ENCODE data around the gene ZMYND8. TPM values are rescaled to one million over a fixed set of nuclear protein-coding genes. Genes with fewer than 3 reads are reported as not detected.
A peak's percentile ranks its signal among the peaks of the same experiment; 100 is the strongest.
"Not testable (repeated sequence)": the region's sequence is repeated elsewhere in the genome, so short reads cannot be mapped to it uniquely, and the experiment has no call there.

Gene ZMYND8
- total RNA-seq, 3 donors from 2014 or later = 62.1 to 64.9 (median 62.1) TPM

DNA sequence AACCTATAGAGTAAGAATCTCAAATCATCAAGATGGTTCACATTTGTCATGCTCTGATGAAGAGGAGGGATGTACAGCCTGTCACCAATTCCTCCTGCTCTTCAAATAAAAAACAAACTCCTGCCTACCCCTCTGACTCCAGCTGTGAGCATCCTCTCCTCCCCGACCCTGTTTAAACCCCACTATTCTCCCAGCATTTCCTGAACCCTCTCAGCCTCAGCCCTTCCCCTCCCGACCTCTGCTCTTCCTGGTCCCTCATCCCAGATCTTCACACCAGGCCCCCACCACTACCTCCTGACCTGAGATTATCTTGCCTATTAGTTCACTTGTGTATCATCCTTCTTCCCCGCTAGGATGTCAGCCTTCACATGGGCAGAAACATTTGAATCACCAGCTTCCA lies 75.8 kb downstream of the ZMYND8 start:
- Histone ChIP-seq H3K4me3 (no peak overlapping the region), H3K9me3 (no peaks in the 10 kb centered on the region), H3K4me1 (ENCODE audit: low read depth) (no peaks in the 10 kb centered on the region), H3K36me3 (ENCODE audit: low read depth) (peaks cover 6% of the 10 kb centered on the region)
- TF ChIP-seq, protein P1, sequence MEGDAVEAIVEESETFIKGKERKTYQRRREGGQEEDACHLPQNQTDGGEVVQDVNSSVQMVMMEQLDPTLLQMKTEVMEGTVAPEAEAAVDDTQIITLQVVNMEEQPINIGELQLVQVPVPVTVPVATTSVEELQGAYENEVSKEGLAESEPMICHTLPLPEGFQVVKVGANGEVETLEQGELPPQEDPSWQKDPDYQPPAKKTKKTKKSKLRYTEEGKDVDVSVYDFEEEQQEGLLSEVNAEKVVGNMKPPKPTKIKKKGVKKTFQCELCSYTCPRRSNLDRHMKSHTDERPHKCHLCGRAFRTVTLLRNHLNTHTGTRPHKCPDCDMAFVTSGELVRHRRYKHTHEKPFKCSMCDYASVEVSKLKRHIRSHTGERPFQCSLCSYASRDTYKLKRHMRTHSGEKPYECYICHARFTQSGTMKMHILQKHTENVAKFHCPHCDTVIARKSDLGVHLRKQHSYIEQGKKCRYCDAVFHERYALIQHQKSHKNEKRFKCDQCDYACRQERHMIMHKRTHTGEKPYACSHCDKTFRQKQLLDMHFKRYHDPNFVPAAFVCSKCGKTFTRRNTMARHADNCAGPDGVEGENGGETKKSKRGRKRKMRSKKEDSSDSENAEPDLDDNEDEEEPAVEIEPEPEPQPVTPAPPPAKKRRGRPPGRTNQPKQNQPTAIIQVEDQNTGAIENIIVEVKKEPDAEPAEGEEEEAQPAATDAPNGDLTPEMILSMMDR (IDR thresholded peaks at IDR 0.05) = no peak
- ATAC-seq = no peak
- DNase-seq = no peak
- intact Hi-C loops (cut with DNase I, micrococcal nuclease) = no loop called here

DNA sequence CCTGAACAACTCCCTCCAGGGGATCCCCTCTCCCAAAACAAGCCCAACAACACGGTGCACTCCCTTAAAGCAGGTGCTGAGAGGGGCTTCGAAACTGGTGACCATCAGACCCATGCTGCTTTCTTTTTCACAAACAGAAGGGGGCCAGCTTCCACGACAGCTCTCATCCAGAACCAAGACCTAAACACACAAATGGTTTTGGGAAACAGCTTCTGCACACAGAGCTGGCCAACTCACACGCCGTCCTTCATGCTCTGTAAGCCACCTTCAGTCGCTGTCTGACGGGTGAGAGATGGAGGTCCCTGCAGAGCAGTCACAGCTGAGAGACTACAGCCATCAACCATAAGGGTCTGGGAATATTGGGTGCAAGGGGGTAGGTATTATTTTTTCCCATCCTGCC lies 76.3 kb downstream of the ZMYND8 start:
- Histone ChIP-seq H3K36me3 (ENCODE audit: low read depth) (peaks cover 6% of the 10 kb centered on the region), H3K4me1 (ENCODE audit: low read depth) (no peaks in the 10 kb centered on the region), H3K9me3 (no peaks in the 10 kb centered on the region), H3K4me3 (no peak overlapping the region)
- DNase-seq = no peak
- TF ChIP-seq, protein P1 (IDR thresholded peaks at IDR 0.05) = no peak
- intact Hi-C loops (cut with DNase I, micrococcal nuclease) = no loop called here
- no peak for ATAC-seq

DNA sequence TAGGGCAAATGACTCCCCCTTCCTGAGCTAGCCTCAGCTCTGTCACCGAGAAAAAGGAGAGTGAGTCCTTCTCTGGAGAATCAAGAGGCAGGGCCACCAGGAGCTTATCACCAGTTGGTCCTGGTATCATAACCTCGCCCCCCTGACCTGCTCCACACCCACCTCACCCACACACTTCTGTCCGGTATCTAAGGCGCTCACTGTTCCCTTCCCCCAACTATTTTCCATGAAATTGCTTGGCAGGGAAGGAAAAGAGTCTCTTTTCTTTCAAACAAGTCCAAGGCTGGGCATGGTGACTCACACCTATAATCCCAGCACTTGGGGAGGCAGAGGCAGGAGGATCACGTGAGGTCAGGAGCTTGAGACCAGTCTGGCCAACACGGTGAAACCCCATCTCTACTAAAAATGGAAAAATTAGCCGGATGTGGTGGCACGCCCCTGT lies 77.6 kb downstream of the ZMYND8 start:
- intact Hi-C loops (cut with DNase I, micrococcal nuclease) = loop anchor here in 1 of 2 donors (10.0 kb wide), 1 partner anchor 106 kb away; no protein-coding TSS in a partner anchor
- peaks cover 6% of the 10 kb centered on the region for H3K36me3 ChIP-seq (ENCODE audit: low read depth)
- DNase-seq = no peak
- no peak overlapping the region for H3K4me3 ChIP-seq
- no peaks in the 10 kb centered on the region for H3K9me3 ChIP-seq
- no peaks in the 10 kb centered on the region for H3K4me1 ChIP-seq (ENCODE audit: low read depth)
- TF ChIP-seq, protein P1 (IDR thresholded peaks at IDR 0.05) = no peak
- no peak for ATAC-seq

DNA sequence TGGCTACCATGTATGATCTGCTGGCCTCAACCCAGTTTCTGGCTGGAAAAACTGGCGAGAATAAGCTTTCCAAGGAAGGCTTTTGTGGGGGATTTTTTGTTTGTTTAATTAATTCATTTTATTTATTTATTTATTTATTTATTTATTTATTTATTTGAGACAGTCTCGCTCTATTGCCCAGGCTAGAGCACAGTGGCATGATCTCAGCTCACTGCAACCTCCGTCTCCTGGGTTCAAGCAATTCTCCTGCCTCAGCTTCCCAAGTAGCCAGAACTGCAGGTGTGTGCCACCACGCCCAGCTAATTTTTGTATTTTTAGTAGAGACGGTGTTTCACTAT lies 79.0 kb downstream of the ZMYND8 start:
- DNase-seq; H3K4me3 ChIP-seq; H3K4me1 ChIP-seq (ENCODE audit: low read depth); H3K36me3 ChIP-seq (ENCODE audit: low read depth); H3K9me3 ChIP-seq; ATAC-seq: not testable (repeated sequence)
- intact Hi-C loops (cut with DNase I, micrococcal nuclease) = loop anchor here in 1 of 2 donors (10.0 kb wide), 1 partner anchor 107 kb away; no protein-coding TSS in a partner anchor

DNA sequence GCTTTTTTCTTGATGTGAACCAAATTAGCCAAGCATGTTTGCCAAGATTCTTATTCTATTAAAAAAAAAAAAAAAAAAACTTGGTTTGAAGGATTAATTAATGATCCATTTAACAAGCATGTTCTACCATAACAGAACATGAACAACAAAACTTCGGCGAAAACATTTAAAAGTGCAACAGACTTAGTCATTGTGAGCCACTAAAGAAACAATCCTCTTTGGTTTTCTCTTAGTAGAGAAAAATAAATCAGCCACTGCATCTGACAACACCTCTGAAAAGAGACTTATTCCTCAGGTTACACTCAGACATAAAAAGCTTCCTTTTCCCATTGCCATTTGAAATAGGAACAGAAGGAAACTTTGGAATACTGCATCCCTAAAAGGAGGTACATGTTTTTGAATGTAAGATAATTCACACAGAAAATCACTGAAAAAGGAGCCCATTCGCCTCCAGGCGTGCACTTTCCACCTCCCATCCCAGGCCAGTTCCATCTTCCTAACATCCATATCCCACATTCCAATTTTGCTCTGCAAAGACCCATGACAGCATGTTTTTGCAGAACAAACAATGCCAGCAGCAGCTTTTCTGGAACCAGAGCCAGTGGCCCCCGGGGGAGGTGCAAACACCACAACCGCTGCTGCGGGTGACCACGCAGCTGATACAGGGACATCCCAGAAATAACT lies 79.5 kb downstream of the ZMYND8 start:
- no peaks in the 10 kb centered on the region for H3K9me3 ChIP-seq
- DNase-seq = peak in 1 of 3 donors; percentile 56
- no peak for ATAC-seq
- no peaks in the 10 kb centered on the region for H3K4me1 ChIP-seq (ENCODE audit: low read depth)
- no peak overlapping the region for H3K4me3 ChIP-seq
- no peaks in the 10 kb centered on the region for H3K36me3 ChIP-seq (ENCODE audit: low read depth)
- intact Hi-C loops (cut with DNase I, micrococcal nuclease) = loop anchor here in 1 of 2 donors (10.0 kb wide), 1 partner anchor 108 kb away; no protein-coding TSS in a partner anchor
- TF ChIP-seq, protein P1 (IDR thresholded peaks at IDR 0.05) = no peak

DNA sequence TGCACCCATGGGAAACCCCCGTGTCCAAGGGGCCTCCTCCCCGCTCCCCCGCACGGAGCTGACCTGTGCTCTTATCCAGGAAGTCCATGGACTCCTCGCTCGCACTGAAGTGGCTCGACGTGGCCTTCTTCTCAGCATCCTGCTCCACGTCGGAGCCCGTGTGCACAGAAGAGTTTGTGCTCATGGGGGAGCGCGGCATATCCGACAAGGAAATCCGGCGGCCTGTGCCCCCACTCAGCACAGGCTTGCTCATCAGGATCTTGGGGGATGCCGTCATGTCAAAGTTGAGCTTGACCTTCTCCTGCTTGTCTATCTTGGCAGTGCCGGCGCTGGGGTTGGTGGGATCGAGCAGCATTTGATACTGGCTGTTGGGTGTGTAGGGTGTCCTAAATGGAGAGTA lies 80.2 kb downstream of the ZMYND8 start:
- Histone ChIP-seq H3K9me3 (no peaks in the 10 kb centered on the region), H3K4me3 (no peak overlapping the region), H3K36me3 (ENCODE audit: low read depth) (no peaks in the 10 kb centered on the region), H3K4me1 (ENCODE audit: low read depth) (no peaks in the 10 kb centered on the region)
- TF ChIP-seq, protein P1 (IDR thresholded peaks at IDR 0.05) = no peak
- intact Hi-C loops (cut with DNase I, micrococcal nuclease) = loop anchor here in 1 of 2 donors (10.0 kb wide), 1 partner anchor 109 kb away; no protein-coding TSS in a partner anchor
- DNase-seq (no peak), ATAC-seq (no peak)
